Ammon's horn (tissue), 1 donor: ENCODE measurements around the gene LAIR2.

ENCODE experiments used
- DNase-seq: peaks from one replicate; pipeline ENCODE4 v3.0.0-alpha.2; 2016; ENCODE audit warnings: low spot score

Gene LAIR2

DNA sequence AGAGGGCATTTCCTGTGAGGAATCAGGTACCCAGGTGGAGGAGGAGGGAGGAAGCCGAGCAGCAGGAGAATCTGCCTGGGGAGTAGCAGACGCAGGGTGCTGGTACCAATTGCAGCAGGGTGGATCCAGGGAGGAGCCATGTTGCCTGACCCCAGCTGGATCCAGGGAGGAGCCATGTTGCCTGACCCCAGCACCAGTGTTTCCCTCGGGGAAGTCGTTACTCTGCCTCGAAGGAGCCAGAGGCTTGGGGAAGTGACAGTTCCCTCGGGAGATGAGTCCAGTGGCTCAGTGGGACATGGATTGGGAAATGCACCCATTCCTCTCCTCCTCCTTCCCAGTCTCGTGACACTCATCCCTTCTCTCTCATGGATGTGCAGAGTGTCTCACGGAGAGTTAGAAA, 31.5 kb downstream of the LAIR2 start:
- DNase-seq = no peak

DNA sequence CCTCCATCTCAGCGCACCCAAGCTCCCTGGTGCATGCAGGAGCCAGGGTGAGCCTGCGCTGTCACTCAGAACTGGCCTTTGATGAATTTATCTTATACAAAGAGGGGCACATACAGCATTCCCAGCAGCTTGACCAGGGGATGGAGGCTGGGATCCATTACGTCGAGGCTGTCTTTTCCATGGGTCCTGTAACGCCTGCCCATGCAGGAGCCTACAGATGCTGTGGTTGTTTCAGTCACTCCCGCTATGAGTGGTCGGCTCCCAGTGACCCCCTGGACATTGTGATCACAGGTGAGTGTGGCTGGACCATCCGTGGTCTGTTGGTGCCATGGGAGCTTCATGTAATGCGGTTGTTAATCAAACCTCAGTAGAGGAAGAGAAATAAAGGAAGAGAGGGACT, 33.0 kb downstream of the LAIR2 start:
- no peak for DNase-seq

DNA sequence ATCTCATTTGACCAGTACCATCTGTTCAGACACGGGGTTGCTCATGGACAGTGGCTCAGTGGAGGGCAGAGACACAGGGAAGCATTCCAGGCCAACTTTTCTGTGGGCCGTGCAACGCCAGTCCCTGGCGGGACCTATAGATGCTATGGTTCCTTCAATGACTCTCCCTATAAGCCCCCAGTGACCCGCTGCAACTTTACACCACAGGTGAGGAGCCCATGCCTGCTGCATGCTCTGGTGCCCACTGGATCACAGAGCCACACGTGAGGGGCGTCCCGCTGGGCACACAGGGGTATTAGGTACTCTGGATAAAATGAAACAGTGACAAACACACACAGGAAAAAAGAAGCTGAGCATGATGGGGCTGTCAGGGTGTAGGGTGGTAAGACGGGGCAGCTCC, 34.3 kb downstream of the LAIR2 start:
- DNase-seq = no peak

DNA sequence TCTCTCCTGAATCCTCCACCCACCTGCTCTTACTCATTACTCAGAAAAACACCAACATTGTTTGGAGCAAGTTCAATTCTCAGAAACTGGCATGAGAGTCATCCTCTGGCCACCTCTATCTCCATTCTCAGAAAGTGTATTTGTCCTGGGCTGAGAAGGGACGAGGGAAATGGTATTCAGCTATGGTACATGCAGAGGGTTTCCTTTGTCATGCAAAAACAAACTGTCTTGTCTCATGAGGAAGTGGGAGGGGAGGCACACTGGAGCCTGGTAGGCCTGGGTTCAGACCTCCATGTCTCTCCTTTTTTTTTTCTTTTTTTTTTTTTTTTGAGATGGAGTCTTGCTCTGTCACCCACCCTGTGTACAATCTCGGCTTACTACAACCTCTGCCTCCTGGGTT, 39.1 kb downstream of the LAIR2 start:
- no peak for DNase-seq

DNA sequence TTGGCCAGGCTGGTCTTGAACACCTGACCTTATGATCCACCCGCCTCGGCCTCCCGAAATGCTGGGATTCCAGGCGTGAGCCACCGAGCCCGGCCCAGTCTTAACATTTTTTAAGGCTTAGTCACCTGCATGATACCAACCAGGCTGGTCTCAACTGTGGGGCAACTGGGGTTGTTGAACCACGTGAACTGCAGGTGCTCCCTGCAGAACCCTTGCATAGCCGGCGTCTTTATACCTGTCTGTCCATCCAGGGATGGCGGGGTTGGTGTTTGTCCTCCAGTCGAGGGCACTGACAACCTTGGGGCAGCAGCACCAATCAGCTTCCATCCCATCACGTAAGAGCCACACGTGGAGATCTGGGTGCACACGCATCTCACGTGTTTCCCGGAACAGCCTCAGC, 46.2 kb downstream of the LAIR2 start:
- DNase-seq = no peak

DNA sequence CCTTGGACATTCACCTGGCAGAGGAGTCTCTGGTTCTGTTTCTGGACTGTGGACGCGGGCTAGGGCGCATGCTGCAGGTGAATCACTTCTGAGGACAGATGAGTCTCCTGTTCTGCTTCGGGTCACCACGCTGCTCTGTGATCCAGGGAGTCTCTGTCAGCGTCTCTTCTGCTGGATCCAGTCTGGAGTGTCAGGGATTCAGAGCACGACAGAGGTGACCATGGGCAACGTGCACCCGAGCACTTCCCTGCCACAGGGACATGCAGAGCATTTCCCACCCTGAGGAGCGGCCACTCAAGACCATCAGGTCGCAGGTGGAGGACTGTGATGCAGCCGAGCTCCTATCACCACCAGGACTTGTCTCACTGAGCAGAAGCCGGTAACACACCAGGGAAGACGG, 46.6 kb downstream of the LAIR2 start:
- no peak for DNase-seq

DNA sequence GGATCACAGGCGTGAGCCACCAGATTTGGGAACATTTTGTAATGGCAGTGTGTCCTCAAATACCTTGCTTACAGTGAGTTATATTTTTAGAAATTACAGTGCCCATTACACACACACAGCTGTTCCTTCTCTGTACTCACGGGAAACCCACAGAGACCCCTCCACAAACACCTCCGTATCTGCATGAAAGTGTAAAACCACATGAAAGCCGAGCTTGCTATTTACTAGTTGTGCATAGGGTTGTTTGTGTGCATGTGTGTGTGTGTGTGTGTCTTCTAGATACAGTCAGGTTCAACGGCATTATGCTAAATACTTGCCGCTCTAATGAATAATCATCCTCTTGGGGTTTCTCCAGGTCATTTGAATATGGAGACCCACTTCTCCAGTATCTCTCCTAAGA, 48.7 kb downstream of the LAIR2 start:
- no peak for DNase-seq

DNA sequence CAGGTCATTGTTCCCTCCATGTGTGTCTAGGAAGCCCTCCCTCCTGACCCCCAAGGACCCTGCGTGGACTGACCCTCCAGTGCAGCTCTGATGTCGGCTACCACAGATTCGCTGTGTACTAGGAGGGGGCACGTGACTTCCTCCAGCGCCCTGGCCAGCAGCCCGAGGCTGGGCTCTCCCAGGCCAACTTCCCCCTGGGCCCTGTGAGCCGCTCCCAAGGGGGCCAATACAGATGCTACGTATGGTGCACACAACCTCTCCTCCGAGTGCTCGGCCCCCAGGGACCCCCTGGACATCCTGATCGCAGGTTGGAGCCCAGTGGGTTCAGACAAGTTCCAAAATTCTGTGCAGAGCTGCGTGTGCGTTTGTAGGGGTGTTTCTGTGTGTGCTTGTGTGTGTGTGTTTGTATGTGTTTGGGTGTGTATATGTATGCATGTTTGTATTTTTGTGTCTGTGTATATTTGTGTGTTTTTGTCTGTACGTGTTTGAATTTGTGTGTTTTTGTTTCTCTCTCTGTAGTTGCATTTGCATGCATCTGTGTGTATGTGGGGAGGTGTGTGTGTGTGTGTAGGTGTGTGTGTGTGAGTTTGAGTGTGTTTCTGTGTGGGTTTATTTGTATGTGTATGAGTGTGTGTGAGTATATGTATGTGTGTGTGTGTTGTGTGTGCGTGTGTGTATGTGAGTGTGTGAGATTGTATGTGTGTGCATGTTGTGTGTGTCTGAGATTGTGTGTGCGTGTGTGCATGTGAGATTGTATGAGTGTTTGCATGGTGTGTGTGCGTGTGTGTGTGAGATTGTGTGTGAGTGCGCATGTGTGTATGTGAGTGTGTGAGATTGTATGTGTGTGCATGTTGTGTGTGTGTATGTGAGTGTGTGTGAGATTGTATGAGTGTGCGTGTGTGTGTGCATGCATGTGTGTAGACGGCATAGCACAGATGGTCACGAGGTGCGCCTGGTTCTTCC, 49.6 kb downstream of the LAIR2 start:
- DNase-seq = peak; percentile 55

DNA sequence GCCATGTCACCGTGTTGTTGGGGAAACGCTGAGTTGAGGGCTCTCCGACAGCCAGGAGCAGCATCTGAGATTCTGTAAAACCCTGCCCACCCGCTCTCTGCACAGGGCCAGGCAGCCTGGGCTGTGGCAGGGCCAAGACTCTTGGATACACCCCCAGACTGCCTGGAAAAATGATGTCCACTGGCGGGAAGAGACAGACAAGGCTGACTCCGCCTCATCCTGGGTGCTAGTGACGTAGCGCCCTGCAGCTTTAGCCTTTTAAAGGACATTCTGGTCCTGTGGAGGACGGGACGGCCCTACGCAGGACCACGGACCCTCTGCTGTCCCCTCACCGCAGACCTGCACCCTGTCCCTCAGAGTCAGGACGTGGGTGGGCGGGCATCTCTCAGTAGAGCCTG, 50.3 kb downstream of the LAIR2 start:
- DNase-seq = no peak

DNA sequence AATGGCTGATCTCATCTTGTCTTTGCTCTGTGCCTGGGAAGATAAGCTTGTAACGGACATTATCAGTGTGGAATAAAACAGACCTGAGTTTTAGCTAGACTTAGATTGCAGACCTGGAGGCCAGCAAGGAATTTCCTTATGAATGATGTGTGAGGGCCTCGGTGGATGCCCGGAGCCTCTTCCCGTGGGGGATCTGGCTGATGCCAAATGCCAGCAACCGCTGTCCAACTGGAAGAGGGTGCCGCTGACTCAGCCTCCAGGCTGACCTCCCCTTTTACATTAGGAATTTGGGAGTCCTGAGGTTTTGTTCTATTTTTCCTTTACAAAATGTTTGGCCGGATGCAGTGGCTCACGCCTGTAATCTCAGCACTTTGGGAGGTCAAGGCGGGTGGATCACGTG, 51.4 kb downstream of the LAIR2 start:
- DNase-seq = no peak

DNA sequence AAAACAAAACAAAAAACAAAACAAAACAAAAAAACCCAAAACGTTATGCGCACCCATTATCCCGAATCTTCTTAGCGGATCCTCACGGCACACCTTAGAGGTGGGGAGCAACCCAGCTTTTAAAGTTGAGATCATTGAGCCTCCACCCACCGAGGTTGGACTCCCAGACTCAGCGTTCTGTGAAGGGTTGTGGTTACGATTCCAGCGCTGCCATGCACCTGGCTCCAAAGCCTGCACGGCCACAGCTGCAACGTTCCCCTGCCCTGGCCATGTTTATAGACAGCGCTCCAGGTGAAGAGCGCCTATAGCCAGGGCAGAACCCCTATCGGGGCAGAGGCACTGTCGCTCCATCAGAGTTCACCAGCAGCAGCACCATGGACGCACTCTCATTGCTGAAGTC, 52.3 kb downstream of the LAIR2 start:
- no peak for DNase-seq

DNA sequence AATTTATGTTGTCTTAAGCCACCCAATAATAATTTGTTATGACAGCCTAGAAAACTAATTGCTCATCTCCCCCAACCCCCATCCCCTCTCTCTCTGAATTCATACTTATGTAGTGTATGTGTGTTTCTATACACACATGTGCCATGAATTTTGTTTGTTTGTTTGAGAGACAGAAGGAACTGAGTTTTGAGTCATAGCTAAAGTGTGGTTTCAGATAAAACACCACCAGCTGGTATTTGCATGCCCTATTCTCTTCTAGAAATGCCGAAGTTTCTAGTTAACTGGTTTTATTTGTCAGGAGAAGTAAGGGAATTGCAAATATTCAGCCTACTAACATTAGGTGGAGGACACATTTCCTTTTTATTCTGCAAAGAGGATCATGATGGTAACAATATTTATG, 53.6 kb downstream of the LAIR2 start:
- DNase-seq = no peak

DNA sequence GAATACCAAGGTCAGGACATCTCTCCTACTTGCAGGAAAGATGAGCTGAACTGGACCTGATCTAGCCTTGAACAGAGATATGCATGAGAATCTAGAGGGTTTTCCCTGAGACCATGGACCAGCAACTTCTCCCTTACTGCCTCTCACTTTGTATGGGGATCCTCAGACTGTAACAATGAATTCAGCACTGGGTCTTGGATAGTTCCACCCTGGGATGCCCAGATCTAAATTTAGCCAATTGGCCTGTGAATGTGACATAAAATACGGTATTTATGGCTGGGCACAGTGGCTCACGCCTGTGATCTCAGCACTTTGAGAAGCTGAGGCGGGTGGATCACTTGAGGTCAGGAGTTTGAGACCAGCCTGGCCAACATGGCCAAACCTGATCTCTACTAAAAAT, 55.7 kb downstream of the LAIR2 start:
- DNase-seq = no peak
